H1 (cell line): ENCODE measurements around the gene FAM184B. TPM values are rescaled to one million over a fixed set of nuclear protein-coding genes. Genes with fewer than 3 reads are reported as not detected.

Experiments used
- CTCF ChIA-PET: fragments of 300-600 bp; sonication (Branson Sonifier 250); formaldehyde crosslinking; loops from one replicate; lab custom pipeline; 2021; ENCODE audit not compliant: partially characterized antibody; lab: Charles Lee
- POLR2A ChIA-PET: fragments of 300-600 bp; sonication (Branson Sonifier 250); formaldehyde crosslinking; loops from one replicate; lab custom pipeline; 2021; ENCODE audit warnings: inconsistent platforms; ENCODE audit not compliant: partially characterized antibody; lab: Charles Lee
- DNase-seq, 2 experiments: peaks; one replicate each; pipeline versions ENCODE4 v3.0.0 to v3.0.0-alpha.2; 2010 to 2022; ENCODE audit warnings: low spot score in 2 of 2, low read depth in 1 of 2, mixed read lengths in 1 of 2
- FAIRE-seq: peaks from 2 replicates; lab custom pipeline; 2011; peaks lifted over from hg19 to GRCh38; lab: Jason Lieb, UNC
- H2AFZ ChIP-seq: 2 replicates; pipeline ENCODE4 v1.8.1; 2012; ENCODE audit warnings: low read length, inconsistent platforms
- H2AK5ac ChIP-seq: 2 replicates; pipeline ENCODE4 v1.6.1; 2013; ENCODE audit warnings: low read depth, low read length
- H2BK120ac ChIP-seq: replicated peaks from 2 replicates; pipeline ENCODE3; 2013; ENCODE audit warnings: low read depth, low read length, inconsistent platforms
- H2BK12ac ChIP-seq: 2 replicates; pipeline ENCODE4 v1.6.1; 2013; ENCODE audit warnings: low read depth, low read length
- H2BK15ac ChIP-seq: 2 replicates; pipeline ENCODE4 v1.6.1; 2013; ENCODE audit warnings: low read length
- H2BK20ac ChIP-seq: 2 replicates; pipeline ENCODE4 v1.6.1; 2013; ENCODE audit warnings: low read length
- H2BK5ac ChIP-seq: 2 replicates; pipeline ENCODE4 v1.6.1; 2013; ENCODE audit warnings: low read depth, low read length
- H3K14ac ChIP-seq: 2 replicates; pipeline ENCODE4 v1.6.1; 2013; ENCODE audit warnings: inconsistent platforms; ENCODE audit not compliant: insufficient read length
- H3K18ac ChIP-seq: 2 replicates; pipeline ENCODE4 v1.6.1; 2013; ENCODE audit warnings: low read length; ENCODE audit errors: extremely low read depth
- H3K23ac ChIP-seq: 2 replicates; pipeline ENCODE4 v1.6.1; 2013; ENCODE audit warnings: inconsistent platforms; ENCODE audit not compliant: insufficient read length
- H3K23me2 ChIP-seq: 2 replicates; pipeline ENCODE4 v1.6.1; 2013; ENCODE audit warnings: low read depth, low read length
- H3K27ac ChIP-seq: 2 replicates; pipeline ENCODE4 v1.6.1; 2011; ENCODE audit warnings: low read depth, low read length, inconsistent platforms
- H3K27me3 ChIP-seq, 4 experiments: replicated peaks in 1 of 4; 1 replicate in 1 of 4; 2 replicates in 3 of 4; pipeline versions ENCODE4 v1.6.1 to v1.8.1; 2011 to 2013; ENCODE audit warnings: low read length in 3 of 4, mild to moderate bottlenecking in 3 of 4, inconsistent platforms in 2 of 4, mixed read lengths in 2 of 4, moderate library complexity in 1 of 4; ENCODE audit not compliant: control insufficient read depth in 3 of 4, insufficient read depth in 3 of 4; ENCODE audit errors: extremely low read depth in 1 of 4
- H3K36me3 ChIP-seq, 4 experiments: 2 replicates each; pipeline versions ENCODE4 v1.6.1 to v1.8.1; 2011 to 2013; ENCODE audit warnings: mild to moderate bottlenecking in 4 of 4, low read length in 3 of 4, moderate library complexity in 2 of 4, control low read depth in 1 of 4, inconsistent platforms in 1 of 4; ENCODE audit not compliant: insufficient read depth in 4 of 4, control insufficient read depth in 2 of 4
- H3K4ac ChIP-seq: replicated peaks from 2 replicates; pipeline ENCODE3; 2013; ENCODE audit warnings: low read length, low read depth, mixed read lengths, inconsistent platforms; ENCODE audit not compliant: insufficient read length
- H3K4me1 ChIP-seq, 4 experiments: replicated peaks in 1 of 4; 1 replicate in 1 of 4; 2 replicates in 3 of 4; pipeline versions ENCODE4 v1.6.1 to v1.8.1; 2011 to 2013; ENCODE audit warnings: low read length in 3 of 4, inconsistent platforms in 2 of 4, mixed read lengths in 1 of 4; ENCODE audit not compliant: insufficient read depth in 4 of 4, control insufficient read depth in 3 of 4
- H3K4me2 ChIP-seq, 2 experiments: 2 replicates each; pipeline versions ENCODE4 v1.6.1 to v1.8.1; 2011 to 2013; ENCODE audit warnings: low read depth in 2 of 2, low read length in 2 of 2, control low read depth in 1 of 2, inconsistent platforms in 1 of 2, mild to moderate bottlenecking in 1 of 2; ENCODE audit not compliant: insufficient read depth in 1 of 2
- H3K4me3 ChIP-seq, 4 experiments: fragments of 200-600, 300-600 bp in 1 of 4; sonication (generic), shearing (Covaris generic), sonication (Bioruptor Twin) in 1 of 4; 2 replicates each; pipeline versions ENCODE4 v1.5.1 to v1.8.1; 2011 to 2016; ENCODE audit warnings: low read length in 4 of 4, low read depth in 3 of 4, control low read depth in 2 of 4, inconsistent platforms in 2 of 4, mild to moderate bottlenecking in 2 of 4, mixed read lengths in 1 of 4, moderate library complexity in 1 of 4; ENCODE audit not compliant: insufficient read depth in 2 of 4; ENCODE audit errors: extremely low read depth in 1 of 4
- H3K56ac ChIP-seq: replicated peaks from 2 replicates; pipeline ENCODE3; 2013; ENCODE audit warnings: low read depth, mild to moderate bottlenecking, mixed read lengths, low read length, inconsistent platforms; ENCODE audit not compliant: insufficient read length
- H3K79me1 ChIP-seq: 2 replicates; pipeline ENCODE4 v1.6.1; 2013; ENCODE audit warnings: low read depth, low read length, control low read depth
- H3K79me2 ChIP-seq, 2 experiments: 2 replicates each; pipeline versions ENCODE4 v1.6.1 to v1.8.1; 2012 to 2013; ENCODE audit warnings: low read length in 2 of 2, mild to moderate bottlenecking in 2 of 2, inconsistent platforms in 1 of 2; ENCODE audit not compliant: insufficient read depth in 2 of 2, control insufficient read depth in 1 of 2
- H3K9ac ChIP-seq, 4 experiments: replicated peaks in 1 of 4; 1 replicate in 1 of 4; 2 replicates in 3 of 4; pipeline versions ENCODE4 v1.6.1 to v1.8.1; 2011 to 2013; ENCODE audit warnings: low read depth in 3 of 4, low read length in 3 of 4, control low read depth in 2 of 4, mild to moderate bottlenecking in 2 of 4, moderate library complexity in 2 of 4, inconsistent platforms in 1 of 4; ENCODE audit errors: extremely low read depth in 1 of 4
- H3K9me3 ChIP-seq, 2 experiments: 2 replicates each; pipeline versions ENCODE4 v1.6.1 to v1.8.1; 2012 to 2013; ENCODE audit warnings: mild to moderate bottlenecking in 2 of 2, moderate library complexity in 2 of 2, control low read depth in 1 of 2, inconsistent platforms in 1 of 2, low read depth in 1 of 2, low read length in 1 of 2, mixed read lengths in 1 of 2; ENCODE audit not compliant: insufficient read depth in 2 of 2
- H4K20me1 ChIP-seq, 2 experiments: replicated peaks in 1 of 2; 2 replicates each; pipeline versions ENCODE3 to v1.8.1; 2011 to 2013; ENCODE audit warnings: inconsistent platforms in 2 of 2, low read length in 2 of 2, mild to moderate bottlenecking in 1 of 2; ENCODE audit not compliant: insufficient read depth in 2 of 2, control insufficient read depth in 1 of 2
- H4K5ac ChIP-seq: 2 replicates; pipeline ENCODE4 v1.6.1; 2013; ENCODE audit warnings: low read length, low read depth, mixed read lengths, inconsistent platforms; ENCODE audit not compliant: insufficient read length
- H4K8ac ChIP-seq: 2 replicates; pipeline ENCODE4 v1.8.0; 2013; ENCODE audit warnings: mild to moderate bottlenecking, moderate library complexity, low read length, inconsistent platforms; ENCODE audit not compliant: insufficient read depth; ENCODE audit errors: extremely low read depth
- H4K91ac ChIP-seq: replicated peaks from 2 replicates; pipeline ENCODE3; 2013; ENCODE audit warnings: low read length, mixed read lengths, inconsistent platforms; ENCODE audit not compliant: insufficient read length
- BCL11A ChIP-seq, 2 experiments: IDR thresholded peaks; one replicate each; pipeline ENCODE4 v1.6.1; 2011; ENCODE audit warnings: low read depth in 2 of 2, low read length in 2 of 2, mild to moderate bottlenecking in 2 of 2
- CBX5 ChIP-seq: fragments of 300-800, 300-1000 bp; sonication (generic); IDR thresholded peaks from 2 replicates; pipeline ENCODE4 v1.7.1; 2016; ENCODE audit warnings: antibody characterized with exemption, low read length, low read depth
- CREB1 ChIP-seq: IDR thresholded peaks from 2 replicates; pipeline ENCODE4 v1.6.1; 2012; ENCODE audit warnings: inconsistent platforms
- NANOG ChIP-seq: IDR thresholded peaks from 2 replicates; pipeline ENCODE4 v1.6.1; 2011; ENCODE audit warnings: low read length, low read depth, mild to moderate bottlenecking, inconsistent platforms; ENCODE audit not compliant: insufficient read depth, poor library complexity, severe bottlenecking
- RAD21 ChIP-seq, 2 experiments: IDR thresholded peaks in 1 of 2; conservative IDR thresholded peaks in 1 of 2; 2 replicates each; pipeline ENCODE4 v1.6.1; 2011; ENCODE audit warnings: low read depth in 2 of 2, low read length in 2 of 2, improper control_type of control experiment in 1 of 2, inconsistent platforms in 1 of 2, mild to moderate bottlenecking in 1 of 2, moderate library complexity in 1 of 2
- SRF ChIP-seq: IDR thresholded peaks from 2 replicates; pipeline ENCODE4 v1.6.1; 2011; ENCODE audit warnings: mild to moderate bottlenecking, low read depth, low read length, moderate library complexity
- TCF12 ChIP-seq: IDR thresholded peaks from 2 replicates; pipeline ENCODE4 v1.6.1; 2011; ENCODE audit warnings: low read depth, mild to moderate bottlenecking, low read length
- TEAD4 ChIP-seq: IDR thresholded peaks from 2 replicates; pipeline ENCODE4 v1.6.1; 2012; ENCODE audit warnings: low read depth, low read length, inconsistent platforms, mixed read lengths
- WGBS, 2 experiments: shearing (Covaris generic) in 1 of 2; methylation state at CpG; one replicate each; pipeline versions ENCODE4 v1.1.6 to v1.1.7; 2013 to 2015; ENCODE audit warnings: low lambda C conversion rate in 2 of 2, mixed read lengths in 2 of 2, inconsistent platforms in 1 of 2, low coverage in 1 of 2, missing lambda C conversion rate in 1 of 2; ENCODE audit not compliant: insufficient replicate concordance in 2 of 2, insufficient coverage in 1 of 2, insufficient read length in 1 of 2; ENCODE audit errors: extremely low coverage in 1 of 2, missing lambda C conversion rate in 1 of 2; 5-methylcytosine and 5-hydroxymethylcytosine counted together
- polyA plus RNA-seq, 7 experiments: library from polyadenylated mRNA; depleted of rRNA in 3 of 7; stranded (reverse) in 5 of 7; unstranded in 2 of 7; fragments of >200 nt in 5 of 7; fragments of 200-250 nt in 2 of 7; gene quantifications; 1 replicate in 5 of 7; 2 replicates in 1 of 7; 4 replicates in 1 of 7; pipeline versions ENCODE4 v1.2.1 to v1.2.3, GENCODE V29; 2011 to 2013; ENCODE audit warnings: missing spikeins in 2 of 7, mixed read lengths in 2 of 7
- total RNA-seq: library from RNA; stranded (reverse); fragmentation: NEBNext Ultra II Directional; extraction: Animal tissue kit (Norgen Biotek cat#: 25700); gene quantifications from 2 replicates; pipeline ENCODE4 v1.2.1, GENCODE V29; 2021
- TF ChIP-seq, protein P1 (sequence below): IDR thresholded peaks from 2 replicates; pipeline ENCODE4 v1.6.1; 2012; ENCODE audit warnings: inconsistent platforms

Gene FAM184B
- total and polyA plus RNA-seq, 2 of the 8 experiments (the other 6 are each of a cell fraction or from before 2014, with no cell fraction given), result 0.05 to 0.39 TPM

DNA sequence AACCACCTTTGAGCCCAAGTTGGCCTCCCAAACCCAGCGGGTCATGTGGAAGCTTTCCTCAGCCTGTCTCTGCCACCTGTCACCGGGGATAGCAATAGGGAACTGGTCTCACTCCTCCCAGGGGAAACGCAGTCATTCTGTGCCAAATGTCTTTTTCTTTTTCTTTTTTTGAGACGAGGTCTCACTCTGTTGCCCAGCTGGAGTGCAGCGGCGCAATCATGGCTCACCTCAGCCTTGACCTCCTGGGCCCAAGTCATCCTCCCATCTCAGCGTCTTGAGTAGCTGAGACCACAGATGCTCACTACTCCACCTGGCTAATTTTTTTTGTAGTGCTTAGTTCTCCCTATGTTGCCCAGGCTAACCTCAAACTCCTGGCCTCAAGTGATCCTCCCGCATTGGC is 126.7 kb downstream of the FAM184B start:
- Histone ChIP-seq H4K5ac (no peak overlapping the region), H3K9me3 (no peaks in the 10 kb centered on the region), H3K18ac (no peak overlapping the region), H3K27ac (no peak overlapping the region), H4K20me1 (peaks cover 0 to 2% of the 10 kb centered on the region in 2 experiments), H2BK20ac (no peak overlapping the region), H2BK5ac (no peak overlapping the region), H2AK5ac (no peak overlapping the region), H3K79me2 (no peaks in the 10 kb centered on the region), H2BK120ac (no peak overlapping the region), H2BK15ac (no peak overlapping the region), H3K23ac (no peak overlapping the region), H3K4me3 (no peak overlapping the region), H3K14ac (no peak overlapping the region), H4K91ac (no peak overlapping the region), H3K9ac (no peak overlapping the region), H4K8ac (no peak overlapping the region), H3K79me1 (no peaks in the 10 kb centered on the region), H3K4me1 (no peaks in the 10 kb centered on the region; a peak in 1 of 7 replicates), H3K27me3 (no peaks in the 10 kb centered on the region; a peak in 1 of 7 replicates), H3K4ac (no peak overlapping the region), H3K4me2 (no peak overlapping the region), H2BK12ac (no peak overlapping the region), H3K23me2 (no peaks in the 10 kb centered on the region; the same call in 1 of the 2 replicates), H3K36me3 (no peaks in the 10 kb centered on the region), H3K56ac (no peak overlapping the region), H2AFZ (no peak overlapping the region)
- DNase-seq, result no peak
- 72% methylated on average over 7 of the region's 8 CpGs; no CpG with 5 or more reads in 1 of the 2 experiments for WGBS, 2 experiments
- no peak for FAIRE-seq
- POLR2A ChIA-PET, result no interaction called here
- CTCF ChIA-PET, result interaction anchor here (0.9 to 1.6 kb wide), 2 partner anchors 18 to 110 kb away, joined by 3 to 4 read pairs; no protein-coding TSS in a partner anchor
- TF ChIP-seq NANOG, result no peak
- TF ChIP-seq SRF, result no peak
- TF ChIP-seq CBX5, result no peak
- TF ChIP-seq, protein P1, sequence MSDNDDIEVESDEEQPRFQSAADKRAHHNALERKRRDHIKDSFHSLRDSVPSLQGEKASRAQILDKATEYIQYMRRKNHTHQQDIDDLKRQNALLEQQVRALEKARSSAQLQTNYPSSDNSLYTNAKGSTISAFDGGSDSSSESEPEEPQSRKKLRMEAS, result no peak
- no peak for TF ChIP-seq CREB1
- no peak for TF ChIP-seq BCL11A (IDR thresholded peaks at IDR 0.05; ENCODE audit: low read depth in 2 of 2, low read length in 2 of 2)
- no peak for TF ChIP-seq RAD21 (IDR thresholded peaks at IDR 0.05 in 1 of 2, conservative IDR thresholded peaks at IDR 0.05 in 1 of 2; ENCODE audit: low read depth in 2 of 2, low read length in 2 of 2)
- no peak for TF ChIP-seq TCF12
- no peak for TF ChIP-seq TEAD4
